IPS-18a (cell line): Measurements from ENCODE around the gene SULT1A1.
"Not testable (repeated sequence)": the region's sequence is repeated elsewhere in the genome, so short reads cannot be mapped to it uniquely, and the experiment has no call there.

Source experiments
- H3K27ac ChIP-seq: one replicate; pipeline ENCODE4 v1.5.1; 2013; ENCODE audit warnings: low read length
- H3K27me3 ChIP-seq: one replicate; pipeline ENCODE4 v1.6.1; 2013; ENCODE audit warnings: mild to moderate bottlenecking, low read length; ENCODE audit not compliant: control insufficient read depth, insufficient read depth
- H3K36me3 ChIP-seq: one replicate; pipeline ENCODE4 v1.6.1; 2013; ENCODE audit warnings: low read depth, low read length; ENCODE audit not compliant: control insufficient read depth
- H3K4me1 ChIP-seq: one replicate; pipeline ENCODE4 v1.6.1; 2013; ENCODE audit warnings: low read depth, low read length; ENCODE audit not compliant: control insufficient read depth
- H3K4me3 ChIP-seq: one replicate; pipeline ENCODE4 v1.5.1; 2013; ENCODE audit warnings: low read length
- H3K9ac ChIP-seq: one replicate; pipeline ENCODE4 v1.6.1; 2013; ENCODE audit warnings: mild to moderate bottlenecking, low read length, moderate library complexity
- H3K9me3 ChIP-seq: one replicate; pipeline ENCODE4 v1.6.1; 2013; ENCODE audit warnings: low read depth, low read length; ENCODE audit not compliant: control insufficient read depth

The SULT1A1 gene

DNA sequence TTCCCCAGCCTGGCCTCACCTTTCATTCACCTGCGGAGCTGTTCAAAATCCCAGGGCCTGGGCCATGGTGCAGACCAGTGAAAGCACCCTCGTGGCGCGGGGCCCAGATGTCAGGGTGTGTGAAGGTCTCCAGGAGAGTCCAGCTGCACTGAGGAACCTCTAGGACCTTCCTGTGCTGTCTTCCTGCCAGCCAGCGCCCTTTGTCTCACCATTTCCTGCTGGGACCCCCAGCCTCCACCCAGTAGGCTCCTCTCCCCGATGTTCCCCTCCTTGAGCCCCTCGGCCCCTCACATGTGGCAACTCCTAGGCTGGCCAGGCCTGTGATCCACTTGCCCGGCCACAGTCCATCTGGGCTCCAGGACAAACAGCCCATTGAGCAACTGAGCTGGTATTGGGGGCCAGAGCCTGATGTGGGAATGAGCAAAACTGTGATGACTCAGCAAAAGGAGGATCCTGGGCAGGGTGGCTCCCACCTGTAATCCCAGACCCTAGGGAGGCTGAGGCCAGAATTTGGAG lies 13.7 kb downstream of the SULT1A1 start:
- Histone ChIP-seq H3K9ac (no peak overlapping the region), H3K36me3 (peaks cover 2% of the 10 kb centered on the region), H3K27ac (no peak overlapping the region), H3K9me3 (no peaks in the 10 kb centered on the region), H3K27me3 (no peaks in the 10 kb centered on the region), H3K4me1 (peaks cover 12% of the 10 kb centered on the region), H3K4me3 (no peak overlapping the region)

- H3K27ac ChIP-seq, H3K4me3 ChIP-seq, H3K9me3 ChIP-seq, H3K36me3 ChIP-seq, H3K9ac ChIP-seq, H3K27me3 ChIP-seq: not testable (repeated sequence)
- H3K4me1 ChIP-seq, result peaks cover 12% of the 10 kb centered on the region
These were observed 14.4 kb downstream of the SULT1A1 start for GRCh38 chr16:28595451-28595850.

DNA sequence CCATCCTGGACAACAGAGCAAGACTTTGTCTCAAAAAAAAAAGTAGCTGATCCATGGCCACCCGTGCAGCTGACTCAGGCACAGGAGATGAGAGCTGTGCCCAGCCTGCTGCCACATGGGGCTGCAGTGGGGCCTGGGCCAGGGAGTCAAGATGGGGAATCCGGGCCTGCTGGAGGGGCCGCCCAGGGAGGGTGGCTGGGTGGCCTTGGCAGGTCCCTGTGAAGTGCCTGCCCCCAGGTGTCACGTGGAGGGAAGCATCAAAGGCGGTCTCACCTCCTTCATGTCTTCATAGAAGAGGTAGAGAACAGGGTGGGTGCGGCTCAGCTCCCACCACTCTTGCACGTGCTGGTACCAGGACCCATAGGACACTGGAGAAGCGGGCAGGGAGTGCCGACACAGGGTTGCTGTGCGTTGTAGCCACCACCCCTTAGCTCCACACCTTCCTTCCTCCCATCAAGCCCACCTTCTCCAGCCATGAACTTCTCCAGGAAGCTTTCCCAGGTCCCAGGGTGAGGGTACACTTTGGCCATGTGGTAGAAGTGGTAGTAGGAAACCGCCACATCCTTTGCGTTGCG lies 16.8 kb downstream of the SULT1A1 start:
- H3K4me3 ChIP-seq, result no peak overlapping the region
- no peak overlapping the region for H3K27ac ChIP-seq
- peaks cover 15% of the 10 kb centered on the region for H3K36me3 ChIP-seq
- no peaks in the 10 kb centered on the region for H3K9me3 ChIP-seq
- H3K9ac ChIP-seq, result no peak overlapping the region
- no peaks in the 10 kb centered on the region for H3K27me3 ChIP-seq
- H3K4me1 ChIP-seq, result peaks cover 11% of the 10 kb centered on the region

DNA sequence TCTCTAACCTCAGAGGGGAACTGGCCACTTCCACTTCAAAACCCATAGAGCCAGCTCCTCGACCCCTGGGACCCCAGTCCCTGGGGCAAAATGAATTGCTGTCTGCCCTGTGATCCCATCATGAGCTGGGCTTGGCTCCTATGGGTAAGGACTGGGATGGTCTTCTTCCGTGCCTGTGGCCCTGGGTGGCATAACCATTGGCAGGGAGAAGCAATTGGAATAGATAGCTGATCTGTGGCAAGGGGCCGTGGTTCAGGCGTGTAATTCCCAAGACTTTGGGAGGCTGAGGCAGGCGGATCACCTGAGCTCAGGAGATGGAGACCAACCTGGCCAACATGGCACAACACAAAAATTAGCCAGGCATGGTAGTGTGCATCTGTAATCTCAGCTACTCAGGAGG lies 17.3 kb downstream of the SULT1A1 start:
- Histone ChIP-seq H3K27ac (no peak overlapping the region), H3K4me3 (no peak overlapping the region), H3K4me1 (peaks cover 5% of the 10 kb centered on the region), H3K27me3 (no peaks in the 10 kb centered on the region), H3K36me3 (peaks cover 15% of the 10 kb centered on the region), H3K9ac (no peak overlapping the region), H3K9me3 (no peaks in the 10 kb centered on the region)

- Histone ChIP-seq H3K9me3 (no peaks in the 10 kb centered on the region), H3K36me3 (peaks cover 20% of the 10 kb centered on the region), H3K27me3 (no peaks in the 10 kb centered on the region), H3K9ac (no peak overlapping the region), H3K27ac (no peak overlapping the region), H3K4me3 (no peak overlapping the region), H3K4me1 (no peaks in the 10 kb centered on the region)
These were observed 18.5 kb downstream of the SULT1A1 start for GRCh38 chr16:28591355-28591754.

DNA sequence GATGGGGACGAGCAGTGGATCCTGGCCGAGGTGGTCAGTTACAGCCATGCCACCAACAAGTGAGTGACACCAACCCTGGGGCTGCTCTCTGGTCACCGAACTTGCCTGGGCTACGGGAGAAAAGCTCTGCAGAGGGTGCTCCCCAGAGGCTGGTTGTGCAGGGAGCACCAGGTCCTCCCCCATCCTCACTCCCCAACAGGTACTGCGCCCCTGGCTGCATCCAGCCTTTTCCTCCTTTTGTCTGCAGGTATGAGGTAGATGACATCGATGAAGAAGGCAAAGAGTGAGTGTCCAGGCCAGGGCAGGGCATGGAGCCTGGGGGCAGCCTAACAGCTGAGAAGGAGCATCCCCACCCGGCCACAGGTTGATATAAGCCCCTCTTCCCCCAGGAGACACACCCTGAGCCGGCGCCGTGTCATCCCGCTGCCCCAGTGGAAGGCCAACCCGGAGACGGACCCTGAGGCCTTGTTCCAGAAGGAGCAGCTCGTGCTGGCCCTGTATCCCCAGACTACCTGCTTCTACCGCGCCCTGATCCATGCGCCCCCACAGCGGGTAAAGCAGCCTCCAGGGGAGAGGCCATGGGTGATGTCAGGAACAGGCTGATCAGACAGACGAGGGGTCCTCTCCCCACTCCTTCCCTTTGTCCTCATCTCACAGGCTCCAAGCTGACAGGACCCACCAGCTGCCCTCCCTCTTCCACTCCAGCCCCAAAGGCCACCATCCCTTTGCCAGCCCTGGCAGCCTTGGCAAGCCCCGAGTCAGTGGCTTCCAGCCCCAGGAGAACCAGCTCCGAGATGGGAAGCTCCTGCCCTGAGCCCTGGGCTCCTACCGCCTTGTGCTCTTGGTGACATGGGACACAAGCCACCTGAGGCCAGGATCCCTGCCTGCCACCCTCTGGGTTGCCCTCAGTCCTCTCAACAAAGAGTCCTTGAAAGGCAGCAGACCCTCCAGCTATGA lies 19.2 kb downstream of the SULT1A1 start:
- Histone ChIP-seq H3K9ac (no peak overlapping the region), H3K9me3 (no peaks in the 10 kb centered on the region), H3K27me3 (no peaks in the 10 kb centered on the region), H3K36me3 (peaks cover 22% of the 10 kb centered on the region), H3K27ac (no peak overlapping the region), H3K4me1 (no peaks in the 10 kb centered on the region), H3K4me3 (no peak overlapping the region)

DNA sequence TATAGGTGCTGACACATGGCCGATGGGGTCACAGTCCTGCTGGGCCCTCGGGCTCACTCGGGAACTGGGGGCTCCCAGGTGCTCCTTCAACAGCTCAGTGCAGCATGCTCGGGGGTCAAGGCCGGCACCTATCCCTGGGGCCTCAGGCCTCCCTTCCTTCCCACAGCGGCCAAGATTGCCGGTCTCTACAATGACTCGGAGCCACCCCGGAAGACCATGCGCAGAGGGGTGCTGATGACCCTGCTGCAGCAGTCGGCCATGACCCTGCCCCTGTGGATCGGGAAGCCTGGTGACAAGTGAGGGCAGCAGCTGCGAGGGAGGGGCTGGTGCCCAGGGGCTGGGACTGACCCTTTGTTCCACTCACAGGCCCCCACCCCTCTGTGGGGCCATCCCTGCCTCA lies 19.9 kb downstream of the SULT1A1 start:
- peaks cover 26% of the 10 kb centered on the region for H3K36me3 ChIP-seq
- no peaks in the 10 kb centered on the region for H3K27me3 ChIP-seq
- H3K4me1 ChIP-seq, result no peaks in the 10 kb centered on the region
- H3K9me3 ChIP-seq, result no peaks in the 10 kb centered on the region
- no peak overlapping the region for H3K4me3 ChIP-seq
- H3K9ac ChIP-seq, result no peak overlapping the region
- no peak overlapping the region for H3K27ac ChIP-seq

DNA sequence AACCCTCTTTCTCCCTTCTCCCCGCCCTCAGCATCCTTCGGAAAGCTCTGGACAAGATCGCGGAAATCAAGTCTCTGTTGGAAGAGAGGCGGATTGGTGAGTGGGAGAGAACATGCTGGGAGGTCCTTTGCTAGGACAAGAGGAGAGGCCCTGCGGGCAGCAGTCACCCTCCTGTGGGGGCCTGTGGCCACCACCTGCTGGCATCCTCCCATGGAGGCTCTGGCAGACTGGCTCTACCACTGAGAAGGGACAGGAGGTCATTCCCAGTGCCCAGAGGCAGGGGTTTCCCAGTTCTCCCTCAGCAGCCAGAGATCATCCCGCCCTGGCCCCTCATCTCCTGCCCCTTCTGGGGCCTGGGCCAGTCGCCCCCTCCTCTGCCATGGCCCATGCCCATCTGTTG lies 20.8 kb downstream of the SULT1A1 start:
- Histone ChIP-seq H3K27me3 (no peaks in the 10 kb centered on the region), H3K9ac (no peak overlapping the region), H3K36me3 (peaks cover 26% of the 10 kb centered on the region), H3K9me3 (no peaks in the 10 kb centered on the region), H3K4me3 (no peak overlapping the region), H3K4me1 (no peaks in the 10 kb centered on the region), H3K27ac (no peak overlapping the region)

DNA sequence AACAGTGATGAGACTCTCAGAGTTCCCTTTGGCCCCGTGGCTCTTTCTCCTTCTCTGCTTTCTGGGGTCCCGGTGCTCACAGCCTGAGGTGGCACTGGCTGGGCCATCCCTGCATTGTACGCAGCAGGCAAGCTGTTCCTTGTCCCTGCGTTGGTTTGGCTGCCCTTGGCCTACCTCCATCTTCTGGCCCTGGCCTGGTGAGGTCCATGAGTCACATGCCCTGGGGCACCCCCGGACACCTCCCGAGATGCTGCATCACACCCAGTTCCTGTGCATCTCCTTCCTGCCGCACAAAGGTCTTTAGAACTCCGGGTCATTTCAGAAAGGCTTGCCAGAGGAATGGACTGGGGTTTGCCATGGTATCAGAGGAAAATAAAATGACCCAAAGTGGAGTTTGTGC lies 22.5 kb downstream of the SULT1A1 start:
- peaks cover 34% of the 10 kb centered on the region for H3K36me3 ChIP-seq
- no peak overlapping the region for H3K27ac ChIP-seq
- H3K9ac ChIP-seq, result no peak overlapping the region
- no peaks in the 10 kb centered on the region for H3K4me1 ChIP-seq
- H3K4me3 ChIP-seq, result no peak overlapping the region
- H3K27me3 ChIP-seq, result no peaks in the 10 kb centered on the region
- H3K9me3 ChIP-seq, result no peaks in the 10 kb centered on the region

DNA sequence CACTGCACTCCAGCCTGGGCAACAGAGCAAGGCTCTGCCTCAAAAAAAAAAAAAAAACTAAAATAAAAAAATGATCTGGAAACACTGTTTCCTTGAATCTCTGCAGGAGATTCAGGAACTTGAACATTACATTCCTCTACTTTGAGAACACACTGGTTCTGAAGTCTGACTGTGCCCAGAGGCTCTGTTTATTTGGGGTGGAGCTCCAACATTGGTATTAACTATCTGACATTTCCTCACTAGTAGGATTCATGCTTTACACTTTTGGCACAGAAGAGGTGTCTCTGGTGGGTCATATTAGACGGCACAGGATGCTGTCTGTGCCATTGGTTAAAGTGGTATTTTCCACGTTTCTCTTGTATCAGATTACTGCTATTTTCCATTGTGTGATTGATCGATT lies 23.4 kb downstream of the SULT1A1 start:
- peaks cover 39% of the 10 kb centered on the region for H3K36me3 ChIP-seq
- no peak overlapping the region for H3K27ac ChIP-seq
- no peaks in the 10 kb centered on the region for H3K27me3 ChIP-seq
- H3K9ac ChIP-seq, result no peak overlapping the region
- no peaks in the 10 kb centered on the region for H3K4me1 ChIP-seq
- no peaks in the 10 kb centered on the region for H3K9me3 ChIP-seq
- no peak overlapping the region for H3K4me3 ChIP-seq

DNA sequence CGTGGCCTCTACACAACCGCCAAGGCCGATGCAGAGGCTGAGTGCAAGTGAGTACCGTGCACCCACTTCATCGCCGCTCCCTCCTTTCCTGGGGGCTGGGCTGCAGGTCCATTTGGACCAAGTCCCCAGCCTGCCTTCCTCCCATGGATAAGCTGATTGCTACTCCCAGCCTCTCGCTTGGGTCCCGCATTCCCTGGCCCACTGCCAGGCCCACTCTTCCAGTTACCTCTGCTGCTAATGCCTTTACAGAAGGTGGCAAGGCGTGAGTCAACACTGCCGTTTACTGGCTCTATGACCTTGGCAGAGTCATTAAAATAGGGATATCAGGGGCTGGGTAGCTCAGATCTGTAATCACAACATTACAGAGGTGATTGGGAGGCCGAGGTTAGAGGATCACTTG lies 24.2 kb downstream of the SULT1A1 start:
- H3K9ac ChIP-seq, result no peak overlapping the region
- H3K27me3 ChIP-seq, result no peaks in the 10 kb centered on the region
- H3K36me3 ChIP-seq, result peaks cover 40% of the 10 kb centered on the region
- no peaks in the 10 kb centered on the region for H3K4me1 ChIP-seq
- no peak overlapping the region for H3K4me3 ChIP-seq
- H3K27ac ChIP-seq, result no peak overlapping the region
- no peaks in the 10 kb centered on the region for H3K9me3 ChIP-seq
